Measurements from ENCODE around the gene FOXD4L5. TPM values are rescaled to one million over a fixed set of nuclear protein-coding genes. Genes with fewer than 3 reads are reported as not detected.
"Not testable (repeated sequence)": the region's sequence is repeated elsewhere in the genome, so short reads cannot be mapped to it uniquely, and the experiment has no call there.

FOXD4L5 gene
- under 1 TPM; 0.21 to 0.27 TPM for total RNA-seq

DNA sequence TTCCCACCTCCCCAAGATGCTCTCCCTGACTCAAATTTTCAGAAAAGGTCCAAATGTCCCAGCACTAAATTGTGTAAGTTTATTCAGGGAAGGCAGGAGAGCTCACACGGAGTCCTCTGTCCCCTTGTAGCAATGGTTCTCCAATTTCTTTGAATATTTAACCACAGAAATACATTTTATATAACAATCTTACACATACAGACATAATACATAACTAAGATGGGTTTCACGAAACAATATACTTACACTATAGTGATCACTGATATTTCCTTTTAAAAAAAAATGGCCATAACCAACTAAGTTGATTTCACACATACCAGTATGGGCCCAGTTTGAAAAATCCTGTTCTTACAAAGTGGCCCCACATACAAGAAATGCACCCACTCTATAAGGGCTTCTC is at the start of gene FOXD4L5:
Gene FOXD4L5 (minus strand): TSS at position 101 of the 400 bp plus-strand sequence. CDS start 832 bp downstream, outside the sequence.
- H3K4me3 Mint-ChIP-seq; H3K4me1 Mint-ChIP-seq; DNase-seq; H3K27me3 Mint-ChIP-seq; H3K9me3 Mint-ChIP-seq; H3K27ac Mint-ChIP-seq; POLR2A ChIA-PET; H3K36me3 Mint-ChIP-seq (ENCODE audit: low read depth); CTCF ChIA-PET: not testable (repeated sequence)

DNA sequence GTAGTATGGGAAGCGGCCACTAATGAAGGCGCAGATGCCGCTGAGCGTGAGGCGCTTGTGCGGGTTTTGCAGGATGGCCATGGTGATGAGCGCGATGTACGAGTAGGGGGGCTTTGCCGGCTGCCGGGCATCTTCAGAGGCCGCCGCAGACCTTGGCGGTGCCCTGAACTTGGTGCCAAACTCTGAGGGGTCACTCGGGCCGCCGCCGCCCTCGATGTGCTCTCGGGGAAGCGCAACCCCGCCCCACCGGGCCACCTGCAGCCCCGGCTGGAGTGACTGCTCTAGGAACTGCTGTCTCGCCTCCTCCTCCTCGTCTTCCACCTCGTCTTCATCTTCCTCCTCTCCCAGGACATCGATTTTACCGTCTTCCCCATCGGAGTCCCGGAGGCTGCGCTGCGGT is 1.1 kb downstream of the FOXD4L5 start:
- H3K36me3 Mint-ChIP-seq (ENCODE audit: low read depth); POLR2A ChIA-PET; H3K27me3 Mint-ChIP-seq; CTCF ChIA-PET; H3K9me3 Mint-ChIP-seq; H3K4me1 Mint-ChIP-seq; H3K4me3 Mint-ChIP-seq; DNase-seq; H3K27ac Mint-ChIP-seq: not testable (repeated sequence)

DNA sequence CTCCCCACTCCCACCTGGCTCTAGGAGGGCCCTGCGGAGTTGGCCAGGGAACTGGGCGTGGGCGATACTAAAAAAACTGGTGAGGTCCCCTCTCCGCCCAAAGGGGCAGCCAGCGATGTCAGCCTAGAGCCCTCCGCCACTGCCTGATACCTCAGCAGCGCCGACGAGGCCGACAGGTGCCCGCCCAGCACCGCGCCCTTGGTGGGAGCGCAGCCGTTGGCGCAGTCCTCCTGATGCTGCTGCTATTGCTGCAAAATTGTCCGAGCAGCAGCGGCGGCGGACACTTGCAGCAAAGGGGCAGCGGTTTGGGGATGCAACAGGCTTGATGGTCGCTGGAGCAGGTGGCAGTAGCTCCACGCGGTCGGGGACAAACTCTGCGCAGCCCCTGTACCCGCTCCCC is 2.0 kb downstream of the FOXD4L5 start:
- H3K4me1 Mint-ChIP-seq; POLR2A ChIA-PET; H3K9me3 Mint-ChIP-seq; DNase-seq; H3K27me3 Mint-ChIP-seq; H3K27ac Mint-ChIP-seq; CTCF ChIA-PET; H3K36me3 Mint-ChIP-seq (ENCODE audit: low read depth); H3K4me3 Mint-ChIP-seq: not testable (repeated sequence)
